ENCODE data around the gene AGAP5. TPM values are rescaled to one million over a fixed set of nuclear protein-coding genes. Genes with fewer than 3 reads are reported as not detected.
A peak's percentile ranks its signal among the peaks of the same experiment; 100 is the strongest.

Gene AGAP5
- total and polyA plus RNA-seq, 2 of the 13 experiments (the other 11 are each of a cell fraction or from before 2014, with no cell fraction given): 5.3 to 7.9 TPM

- TF ChIP-seq NR0B2 (CRISPR knock-in tag; IDR thresholded peaks at IDR 0.05): no peak
- TF ChIP-seq PRPF4 (IDR thresholded peaks at IDR 0.05; ENCODE audit: low read depth, low read length, poor library complexity, severe bottlenecking): no peak
- TF ChIP-seq NFYB (CRISPR knock-in tag; IDR thresholded peaks at IDR 0.05): no peak
- no peak for TF ChIP-seq NFKBIZ (CRISPR knock-in tag; IDR thresholded peaks at IDR 0.05)
- no peak for TF ChIP-seq U2AF1 (optimal IDR thresholded peaks at IDR 0.05; ENCODE audit: low read depth, low read length)
- no peak for TF ChIP-seq NR2F6 (IDR thresholded peaks at IDR 0.05)
- TF ChIP-seq NR2F6 (CRISPR knock-in tag; IDR thresholded peaks at IDR 0.05): no peak
- no peak for TF ChIP-seq HNRNPLL (IDR thresholded peaks at IDR 0.05; ENCODE audit: low read depth, low read length, poor library complexity, severe bottlenecking)
- TF ChIP-seq ZNF607 (CRISPR knock-in tag; IDR thresholded peaks at IDR 0.05; ENCODE audit: borderline replicate concordance): no peak
- peak; percentile 52 for TF ChIP-seq SAP130 (CRISPR knock-in tag; IDR thresholded peaks at IDR 0.05; ENCODE audit: low read depth)
- no peak for TF ChIP-seq ZBTB7A (CRISPR knock-in tag; IDR thresholded peaks at IDR 0.05)
- no peak for TF ChIP-seq ZBTB20 (CRISPR knock-in tag; IDR thresholded peaks at IDR 0.05; ENCODE audit: borderline replicate concordance, low read depth)
- TF ChIP-seq FOSL2 (CRISPR knock-in tag; IDR thresholded peaks at IDR 0.05): 0 out of 2 replicates have a peak, but pooled peaks have one; percentile 17
- TF ChIP-seq NR2F1 (CRISPR knock-in tag; IDR thresholded peaks at IDR 0.05): no peak
- no peak for TF ChIP-seq ZFP36L1 (CRISPR knock-in tag; IDR thresholded peaks at IDR 0.05)
- TF ChIP-seq ZSCAN12 (CRISPR knock-in tag; IDR thresholded peaks at IDR 0.05): no peak
- no peak for TF ChIP-seq ZNF704 (CRISPR knock-in tag; IDR thresholded peaks at IDR 0.05; ENCODE audit: borderline replicate concordance)
- 0 out of 2 replicates have a peak, but pooled peaks have one; percentile 13 for TF ChIP-seq BHLHE40 (IDR thresholded peaks at IDR 0.05; ENCODE audit: low read length)
- no peak for TF ChIP-seq GFI1 (CRISPR knock-in tag; IDR thresholded peaks at IDR 0.05; ENCODE audit: borderline replicate concordance)
- TF ChIP-seq KLF13 (CRISPR knock-in tag; IDR thresholded peaks at IDR 0.05): no peak
- TF ChIP-seq CREB1 (IDR thresholded peaks at IDR 0.05): no peak
- TF ChIP-seq CREB1 (CRISPR knock-in tag; IDR thresholded peaks at IDR 0.05): no peak
- TF ChIP-seq SMAD9 (CRISPR knock-in tag; IDR thresholded peaks at IDR 0.05): no peak
- 0 out of 2 replicates have a peak, but pooled peaks have one; percentile 47 for TF ChIP-seq MIXL1 (CRISPR knock-in tag; IDR thresholded peaks at IDR 0.05)
- TF ChIP-seq ZFP37 (CRISPR knock-in tag; IDR thresholded peaks at IDR 0.05; ENCODE audit: borderline replicate concordance): no peak
- no peak for TF ChIP-seq ZNF674 (CRISPR knock-in tag; IDR thresholded peaks at IDR 0.05; ENCODE audit: low read depth)
- no peak for TF ChIP-seq ZNF232 (CRISPR knock-in tag; IDR thresholded peaks at IDR 0.05; ENCODE audit: borderline replicate concordance)
- no peak for TF ChIP-seq MAFG (CRISPR knock-in tag; IDR thresholded peaks at IDR 0.05)
- TF ChIP-seq THRA (CRISPR knock-in tag; IDR thresholded peaks at IDR 0.05; ENCODE audit: borderline replicate concordance): no peak
- TF ChIP-seq POLR2AphosphoS2 (IDR thresholded peaks at IDR 0.05; ENCODE audit: low read depth, low read length): no peak
- TF ChIP-seq ZFP41 (CRISPR knock-in tag; IDR thresholded peaks at IDR 0.05; ENCODE audit: borderline replicate concordance): no peak
- TF ChIP-seq ZNF33A (CRISPR knock-in tag; IDR thresholded peaks at IDR 0.05; ENCODE audit: borderline replicate concordance): no peak
Measured at GRCh38 chr10:73653701-73654100, 44.2 kb downstream of the AGAP5 start (continued).

Measured in HepG2 (cell line).